Prostate gland (tissue), 2 donors: ENCODE measurements around the gene KATNB1.
A peak's percentile ranks its signal among the peaks of the same experiment; 100 is the strongest.

ENCODE experiments used
- POLR2A ChIP-seq: fragments of 450-650 bp; IDR thresholded peaks from one replicate; pipeline ENCODE4 v1.6.1; 2016; ENCODE audit warnings: antibody characterized with exemption, mild to moderate bottlenecking
- POLR2AphosphoS5 ChIP-seq: sonication (generic); formaldehyde crosslinking; IDR thresholded peaks from one replicate; pipeline ENCODE4 v1.6.1; 2017; ENCODE audit warnings: antibody characterized with exemption
- TF ChIP-seq, protein P1 (sequence below), 4 experiments: fragments of 200-600 bp in 2 of 4; fragments of 450-650 bp in 2 of 4; sonication (generic) in 2 of 4; IDR thresholded peaks; 1 replicate in 3 of 4; 2 replicates in 1 of 4; pipeline ENCODE4 v1.5.1; 2016 to 2019; ENCODE audit warnings: antibody characterized with exemption in 4 of 4, mild to moderate bottlenecking in 2 of 4, moderate library complexity in 2 of 4

DNA sequence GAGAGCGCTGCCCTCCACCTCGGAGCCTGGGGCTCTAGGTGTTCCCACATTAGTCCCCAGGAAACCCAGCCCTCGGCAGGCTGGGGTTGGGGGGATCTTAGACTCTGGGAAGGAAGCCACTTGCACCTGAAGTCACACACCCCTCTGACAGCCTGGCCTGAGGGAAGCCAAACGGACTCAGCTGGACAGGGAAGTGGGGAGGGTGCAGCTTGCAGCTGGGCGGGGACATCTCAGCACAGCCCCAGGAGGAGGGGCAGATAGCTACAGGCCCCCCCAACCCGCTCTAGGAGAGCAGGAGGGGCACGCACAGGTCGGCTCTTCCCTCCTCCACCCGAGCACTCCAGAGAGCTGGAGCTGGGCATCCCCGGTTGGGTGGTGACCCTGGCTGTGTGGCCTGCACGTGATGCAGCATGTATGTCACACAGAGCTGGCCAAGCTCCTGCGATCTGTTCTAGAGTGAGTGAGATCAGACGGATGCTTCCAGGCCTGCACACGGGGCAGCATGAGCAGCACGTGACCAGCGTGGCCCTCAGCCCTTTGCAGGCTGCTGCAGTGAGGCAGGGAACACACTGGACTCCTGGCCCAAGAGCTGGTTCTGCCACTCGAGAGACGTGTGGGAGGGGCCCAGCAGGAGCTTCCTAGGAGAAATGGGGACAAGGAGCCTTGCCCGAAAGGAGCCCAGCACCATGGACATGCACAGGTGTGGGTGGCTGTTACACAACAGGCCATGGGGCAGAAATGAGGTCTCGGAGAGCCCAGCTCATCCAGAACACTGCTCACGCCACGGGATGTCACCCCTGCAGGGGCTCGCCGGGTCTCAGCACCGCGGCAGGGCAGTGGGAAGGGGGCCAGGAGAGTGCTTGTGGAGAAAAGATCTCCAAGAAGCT, 51.3 kb downstream of the KATNB1 start:
- TF ChIP-seq POLR2A (no peak), POLR2AphosphoS5 (peak; percentile 59)
- TF ChIP-seq, protein P1, sequence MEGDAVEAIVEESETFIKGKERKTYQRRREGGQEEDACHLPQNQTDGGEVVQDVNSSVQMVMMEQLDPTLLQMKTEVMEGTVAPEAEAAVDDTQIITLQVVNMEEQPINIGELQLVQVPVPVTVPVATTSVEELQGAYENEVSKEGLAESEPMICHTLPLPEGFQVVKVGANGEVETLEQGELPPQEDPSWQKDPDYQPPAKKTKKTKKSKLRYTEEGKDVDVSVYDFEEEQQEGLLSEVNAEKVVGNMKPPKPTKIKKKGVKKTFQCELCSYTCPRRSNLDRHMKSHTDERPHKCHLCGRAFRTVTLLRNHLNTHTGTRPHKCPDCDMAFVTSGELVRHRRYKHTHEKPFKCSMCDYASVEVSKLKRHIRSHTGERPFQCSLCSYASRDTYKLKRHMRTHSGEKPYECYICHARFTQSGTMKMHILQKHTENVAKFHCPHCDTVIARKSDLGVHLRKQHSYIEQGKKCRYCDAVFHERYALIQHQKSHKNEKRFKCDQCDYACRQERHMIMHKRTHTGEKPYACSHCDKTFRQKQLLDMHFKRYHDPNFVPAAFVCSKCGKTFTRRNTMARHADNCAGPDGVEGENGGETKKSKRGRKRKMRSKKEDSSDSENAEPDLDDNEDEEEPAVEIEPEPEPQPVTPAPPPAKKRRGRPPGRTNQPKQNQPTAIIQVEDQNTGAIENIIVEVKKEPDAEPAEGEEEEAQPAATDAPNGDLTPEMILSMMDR (IDR thresholded peaks at IDR 0.05): no peak
